ENCODE measurements around the gene CRACR2A. TPM values are rescaled to one million over a fixed set of nuclear protein-coding genes. Genes with fewer than 3 reads are reported as not detected.

CRACR2A gene
- total and polyA plus RNA-seq, 5 donors from 2014 or later = 8.2 to 42.9 (median 12.0) TPM

Other genes starting within 250 kb of the CRACR2A start
- gene PARP11, start 120.3 kb upstream of the CRACR2A start, total RNA-seq = 16.1 TPM
- gene PARP11, start 120.3 kb upstream of the CRACR2A start, polyA plus RNA-seq = 10 to 100 TPM in 1 of 4 donors, 1 to 10 TPM in 3; 5.2 to 11.3 (median 6.4) TPM

Measured in CD4-positive, CD25-positive, alpha-beta regulatory T cell (primary cell).